Trophoblast cell (in vitro differentiated cells and primary cell): ENCODE results near the gene C12orf60.
A peak's percentile ranks its signal among the peaks of the same experiment; 100 is the strongest.

Experiments used
- DNase-seq, 2 donors: peaks; one replicate each; pipeline ENCODE4 v3.0.0-alpha.2; 2016
- H2AFZ ChIP-seq: 2 replicates; pipeline ENCODE4 v1.6.1; 2013; ENCODE audit warnings: low read length, moderate library complexity, mild to moderate bottlenecking; ENCODE audit not compliant: insufficient read depth, poor library complexity
- H2AK5ac ChIP-seq: 2 replicates; pipeline ENCODE4 v1.6.1; 2013; ENCODE audit warnings: mild to moderate bottlenecking, low read length
- H2BK120ac ChIP-seq: 2 replicates; pipeline ENCODE4 v1.6.1; 2013; ENCODE audit warnings: low read length, mild to moderate bottlenecking, moderate library complexity; ENCODE audit not compliant: insufficient read depth, poor library complexity
- H2BK12ac ChIP-seq: 2 replicates; pipeline ENCODE4 v1.6.1; 2013; ENCODE audit warnings: mild to moderate bottlenecking, low read length, moderate library complexity
- H2BK5ac ChIP-seq: 2 replicates; pipeline ENCODE4 v1.6.1; 2013; ENCODE audit warnings: low read length, low read depth, moderate library complexity, mild to moderate bottlenecking; ENCODE audit not compliant: poor library complexity
- H3K14ac ChIP-seq: 2 replicates; pipeline ENCODE4 v1.6.1; 2013; ENCODE audit warnings: mild to moderate bottlenecking, low read length
- H3K18ac ChIP-seq: 2 replicates; pipeline ENCODE4 v1.6.1; 2013; ENCODE audit warnings: mild to moderate bottlenecking, low read length
- H3K23ac ChIP-seq: 2 replicates; pipeline ENCODE4 v1.6.1; 2013; ENCODE audit warnings: low read length
- H3K27ac ChIP-seq: 2 replicates; pipeline ENCODE4 v1.5.1; 2013; ENCODE audit warnings: low read depth, mild to moderate bottlenecking, inconsistent platforms, low read length, moderate library complexity
- H3K27me3 ChIP-seq: 2 replicates; pipeline ENCODE4 v1.6.1; 2013; ENCODE audit warnings: inconsistent platforms, mild to moderate bottlenecking, low read length, moderate library complexity; ENCODE audit not compliant: insufficient read depth
- H3K36me3 ChIP-seq, 2 experiments: 1 replicate in 1 of 2; 2 replicates in 1 of 2; pipeline ENCODE4 v1.6.1; 2013; ENCODE audit warnings: low read length in 2 of 2, mild to moderate bottlenecking in 2 of 2, moderate library complexity in 1 of 2; ENCODE audit not compliant: insufficient read depth in 2 of 2, control insufficient read depth in 1 of 2
- H3K4ac ChIP-seq: 2 replicates; pipeline ENCODE4 v1.6.1; 2013; ENCODE audit warnings: low read depth, mild to moderate bottlenecking, low read length, moderate library complexity
- H3K4me1 ChIP-seq, 2 experiments: 1 replicate in 1 of 2; 2 replicates in 1 of 2; pipeline ENCODE4 v1.6.1; 2013; ENCODE audit warnings: low read length in 2 of 2, mild to moderate bottlenecking in 2 of 2, moderate library complexity in 1 of 2; ENCODE audit not compliant: insufficient read depth in 2 of 2, control insufficient read depth in 1 of 2
- H3K4me2 ChIP-seq: 2 replicates; pipeline ENCODE4 v1.6.1; 2013; ENCODE audit warnings: inconsistent platforms, mild to moderate bottlenecking, low read length, moderate library complexity
- H3K4me3 ChIP-seq: 2 replicates; pipeline ENCODE4 v1.5.1; 2013; ENCODE audit warnings: mild to moderate bottlenecking, low read depth, low read length, inconsistent platforms
- H3K79me1 ChIP-seq: one replicate; pipeline ENCODE4 v1.6.1; 2013; ENCODE audit warnings: low read length
- H3K79me2 ChIP-seq: 2 replicates; pipeline ENCODE4 v1.6.1; 2013; ENCODE audit warnings: low read length, mild to moderate bottlenecking; ENCODE audit not compliant: control insufficient read depth, insufficient read depth, poor library complexity
- H3K9ac ChIP-seq: 2 replicates; pipeline ENCODE4 v1.6.1; 2013; ENCODE audit warnings: mild to moderate bottlenecking, low read length
- H3K9me3 ChIP-seq: 2 replicates; pipeline ENCODE4 v1.6.1; 2013; ENCODE audit warnings: low read depth, mild to moderate bottlenecking, control low read depth, inconsistent platforms, low read length; ENCODE audit not compliant: insufficient read depth
- H4K12ac ChIP-seq: 2 replicates; pipeline ENCODE4 v1.6.1; 2013; ENCODE audit warnings: low read depth, mild to moderate bottlenecking, low read length, moderate library complexity
- H4K8ac ChIP-seq: 2 replicates; pipeline ENCODE4 v1.6.1; 2013; ENCODE audit warnings: low read depth, mild to moderate bottlenecking, low read length, moderate library complexity
- H4K91ac ChIP-seq: one replicate; pipeline ENCODE4 v1.6.1; 2013; ENCODE audit warnings: low read depth, mild to moderate bottlenecking, low read length, moderate library complexity
- WGBS: extraction: QIAGEN DNeasy Blood & Tissue Kit; methylation state at CpG from one replicate; pipeline ENCODE4 v1.1.7; 2013; ENCODE audit warnings: missing lambda C conversion rate; ENCODE audit not compliant: insufficient read length, insufficient coverage; ENCODE audit errors: extremely low coverage; 5-methylcytosine and 5-hydroxymethylcytosine counted together

C12orf60 gene

DNA sequence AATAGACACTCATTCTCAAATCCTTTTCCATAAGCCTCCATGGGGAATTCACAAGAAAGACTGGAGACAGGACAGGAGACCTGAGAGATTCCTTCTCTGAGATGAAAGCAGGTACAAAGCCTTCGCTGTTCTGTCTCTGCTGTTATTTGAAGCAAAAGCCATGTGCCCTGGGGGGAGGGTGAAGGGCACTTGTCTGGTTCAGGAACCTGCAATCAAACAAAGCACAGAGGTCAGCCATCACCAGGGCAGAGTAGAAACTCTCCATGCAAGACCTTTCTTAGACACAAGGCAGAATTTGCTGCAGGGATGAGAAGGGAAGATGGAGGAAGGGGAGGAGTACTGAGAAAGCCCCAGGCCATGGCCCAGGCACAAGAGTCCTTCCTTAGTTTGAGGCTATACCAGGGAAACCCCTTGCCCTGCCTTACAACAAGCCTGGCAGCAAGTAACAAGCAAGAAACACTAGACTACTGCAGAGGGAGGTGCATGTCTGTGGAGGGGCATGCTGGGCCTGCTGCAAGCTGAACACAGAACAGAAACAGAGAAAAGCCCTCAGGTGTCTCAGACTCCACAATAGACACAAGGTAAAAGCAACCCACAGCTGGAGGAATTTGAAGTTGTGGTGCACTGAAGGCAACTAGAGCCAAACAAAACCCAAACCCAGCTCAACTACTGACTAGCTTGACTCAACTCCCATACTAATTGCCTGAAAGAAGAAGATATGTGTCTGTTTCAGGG, 47.6 kb downstream of the C12orf60 start:
- Histone ChIP-seq H2BK12ac (peak overlapping the region; percentile 2), H3K9ac (no peak overlapping the region), H4K12ac (no peak overlapping the region), H2AK5ac (no peak overlapping the region), H3K4me1 (peaks cover 4 to 21% of the 10 kb centered on the region in 2 experiments), H3K18ac (no peak overlapping the region), H3K4me2 (peak overlapping the region; percentile 17), H3K27me3 (no peaks in the 10 kb centered on the region), H3K79me2 (peaks cover 2% of the 10 kb centered on the region), H3K23ac (no peak overlapping the region), H2BK5ac (peak overlapping the region; percentile 87), H4K8ac (peak overlapping the region; percentile 5), H2BK120ac (peak overlapping the region; percentile 77), H3K9me3 (no peaks in the 10 kb centered on the region), H4K91ac (peak overlapping the region; percentile 58), H3K36me3 (no peaks in the 10 kb centered on the region), H3K4me3 (no peak overlapping the region), H3K79me1 (peaks cover 37% of the 10 kb centered on the region), H3K14ac (peak overlapping the region; percentile 3), H3K4ac (no peak overlapping the region), H3K27ac (peak overlapping the region; percentile 92), H2AFZ (no peak overlapping the region)
- no CpG with 5 or more reads among the region's 1 CpG for WGBS
- DNase-seq, result no peak

DNA sequence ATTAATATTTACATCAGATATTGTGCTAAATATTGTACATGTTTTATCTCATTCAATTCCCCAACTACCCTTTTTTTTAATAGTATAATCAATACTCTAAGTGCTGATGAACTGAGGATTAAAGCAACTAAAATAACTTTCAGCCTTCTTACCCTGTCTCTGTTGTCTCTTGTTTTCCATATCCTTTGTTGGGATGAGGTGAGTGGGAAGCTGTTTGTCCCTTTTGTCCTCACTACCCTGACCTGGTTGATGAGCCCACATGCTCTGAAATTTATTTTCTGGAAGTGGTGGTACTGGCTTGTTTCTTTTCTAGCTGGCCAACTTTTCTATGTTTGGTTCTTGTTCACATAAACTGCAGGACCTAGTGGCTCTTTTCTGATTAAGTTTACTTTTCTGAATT, 49.4 kb downstream of the C12orf60 start:
- Histone ChIP-seq H3K9ac (no peak overlapping the region), H3K79me2 (peaks cover 2% of the 10 kb centered on the region), H3K27ac (peak overlapping the region; percentile 57), H3K27me3 (no peaks in the 10 kb centered on the region), H4K8ac (no peak overlapping the region), H3K18ac (no peak overlapping the region), H3K36me3 (no peaks in the 10 kb centered on the region), H3K4me3 (no peak overlapping the region), H3K4ac (no peak overlapping the region), H4K12ac (no peak overlapping the region), H2BK12ac (peak overlapping the region; percentile 99), H3K14ac (no peak overlapping the region), H3K4me2 (no peak overlapping the region), H3K4me1 (peaks cover 4 to 21% of the 10 kb centered on the region in 2 experiments), H2BK120ac (peak overlapping the region; percentile 81), H3K9me3 (no peaks in the 10 kb centered on the region), H3K79me1 (peaks cover 33% of the 10 kb centered on the region), H2AK5ac (no peak overlapping the region), H2AFZ (no peak overlapping the region), H4K91ac (peak overlapping the region; percentile 98), H3K23ac (no peak overlapping the region), H2BK5ac (peak overlapping the region; percentile 89)
- DNase-seq, result no peak

DNA sequence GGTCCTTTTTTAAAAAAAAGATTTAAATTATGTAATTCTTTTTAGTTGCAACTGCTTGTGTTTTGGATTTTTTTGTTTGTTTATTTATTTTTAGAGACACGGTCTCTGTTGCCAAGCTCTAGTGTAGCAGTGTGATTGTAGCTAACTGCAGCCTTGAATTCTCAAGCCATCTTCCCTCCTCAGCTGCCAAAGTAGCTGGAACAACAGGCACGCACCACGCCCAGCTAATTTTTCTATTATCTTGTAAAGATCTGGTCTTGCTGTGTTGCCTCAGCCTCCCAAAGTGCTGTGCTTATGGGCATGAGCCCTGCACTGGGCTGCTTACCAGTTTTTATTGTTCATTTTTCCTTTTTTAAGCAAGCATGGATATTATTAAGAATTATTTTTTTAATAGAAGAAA, 50.5 kb downstream of the C12orf60 start:
- Histone ChIP-seq H2AK5ac (no peak overlapping the region), H3K79me2 (no peaks in the 10 kb centered on the region), H4K91ac (peak overlapping the region; percentile 14), H3K79me1 (peaks cover 25% of the 10 kb centered on the region), H4K12ac (no peak overlapping the region), H2BK5ac (no peak overlapping the region), H3K4me1 (peaks cover 2 to 18% of the 10 kb centered on the region in 2 experiments), H2AFZ (no peak overlapping the region), H2BK120ac (no peak overlapping the region), H3K27me3 (no peaks in the 10 kb centered on the region), H2BK12ac (no peak overlapping the region), H3K14ac (no peak overlapping the region), H3K27ac (no peak overlapping the region), H3K4me2 (no peak overlapping the region), H3K18ac (no peak overlapping the region), H3K4me3 (no peak overlapping the region), H4K8ac (peak overlapping the region; percentile 19), H3K4ac (no peak overlapping the region), H3K36me3 (no peaks in the 10 kb centered on the region), H3K9me3 (no peaks in the 10 kb centered on the region), H3K23ac (no peak overlapping the region), H3K9ac (no peak overlapping the region)
- DNase-seq, result peak; percentile 38 to 81
- no CpG with 5 or more reads among the region's 3 CpGs for WGBS

DNA sequence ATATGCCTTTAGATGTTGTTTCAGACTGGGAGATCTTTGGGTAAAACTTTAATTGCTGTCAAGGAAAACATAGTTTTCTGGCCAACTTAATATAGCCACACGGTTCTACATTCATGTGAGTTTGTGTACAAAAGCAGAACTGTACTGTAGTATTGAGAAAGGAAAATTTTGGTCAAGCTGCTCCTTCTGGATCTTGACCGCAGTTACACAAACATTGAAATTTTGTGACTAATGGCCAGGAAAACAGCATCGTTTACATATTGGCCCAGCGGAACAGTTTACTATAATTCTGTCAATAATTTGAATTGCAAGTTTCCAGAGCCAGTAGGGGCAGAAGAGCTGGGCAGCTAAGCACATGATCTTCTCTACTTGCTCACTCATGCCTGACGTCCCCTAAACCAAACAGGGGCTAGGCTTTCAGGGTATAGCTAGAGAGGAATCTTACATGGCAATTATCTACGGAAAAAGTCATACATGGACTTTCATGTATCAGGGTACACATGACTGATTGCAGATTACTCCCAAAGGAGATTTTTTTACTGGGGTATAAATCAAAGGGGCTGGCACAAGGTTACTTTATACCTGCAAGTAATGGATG, 51.2 kb downstream of the C12orf60 start:
- Histone ChIP-seq H2BK120ac (peak overlapping the region; percentile 72), H3K23ac (no peak overlapping the region), H3K9me3 (no peaks in the 10 kb centered on the region), H2BK12ac (peak overlapping the region; percentile 77), H2BK5ac (no peak overlapping the region), H2AFZ (no peak overlapping the region), H3K18ac (no peak overlapping the region), H2AK5ac (no peak overlapping the region), H4K8ac (peak overlapping the region; percentile 90), H3K14ac (no peak overlapping the region), H3K4me2 (no peak overlapping the region), H3K4me1 (peaks cover 2 to 18% of the 10 kb centered on the region in 2 experiments), H3K36me3 (no peaks in the 10 kb centered on the region), H3K27me3 (no peaks in the 10 kb centered on the region), H3K79me1 (peaks cover 24% of the 10 kb centered on the region), H3K4me3 (no peak overlapping the region), H4K91ac (no peak overlapping the region), H3K27ac (no peak overlapping the region), H3K4ac (no peak overlapping the region), H4K12ac (no peak overlapping the region), H3K9ac (no peak overlapping the region), H3K79me2 (no peaks in the 10 kb centered on the region)
- WGBS, result no CpG with 5 or more reads among the region's 6 CpGs
- DNase-seq, result peak in 1 of 2 donors; percentile 26
